Endothelial cell of umbilical vein (primary cell): ENCODE results near the gene CPNE5. TPM values are rescaled to one million over a fixed set of nuclear protein-coding genes. Genes with fewer than 3 reads are reported as not detected.

Experiments used
- BruUV-seq: library from RNA; stranded (reverse); fragments of 400-500 nt; replicated peaks from 2 replicates; lab custom pipeline; 2021; lab: Mats Ljungman, UMichigan
- CTCF ChIA-PET: fragments of 300-600, 350-600 bp; sonication (Branson Sonifier 250); formaldehyde crosslinking; loops from one replicate; lab custom pipeline; 2021; ENCODE audit warnings: antibody characterized with exemption, inconsistent platforms; lab: Charles Lee
- POLR2A ChIA-PET: fragments of 300-600, 350-600 bp; sonication (Branson Sonifier 250); formaldehyde crosslinking; loops from one replicate; lab custom pipeline; 2021; ENCODE audit warnings: antibody characterized with exemption, inconsistent platforms; lab: Charles Lee
- DNase-seq: peaks from one replicate; pipeline ENCODE4 v3.0.0-alpha.2; 2011; ENCODE audit warnings: low read depth, low spot score
- FAIRE-seq: peaks from 2 replicates; lab custom pipeline; 2011; peaks lifted over from hg19 to GRCh38; lab: Jason Lieb, UNC
- H2AFZ ChIP-seq: 2 replicates; pipeline ENCODE4 v1.6.0; 2012; ENCODE audit warnings: low read depth, low read length, control low read depth, inconsistent platforms
- H3K27ac ChIP-seq: 2 replicates; pipeline ENCODE4 v1.5.1; 2011; ENCODE audit warnings: low read depth, mild to moderate bottlenecking, control low read depth, low read length, moderate library complexity; ENCODE audit not compliant: insufficient read depth
- H3K27me3 ChIP-seq, 2 experiments: 2 replicates each; pipeline versions ENCODE4 v1.6.0 to v1.6.1; 2011; ENCODE audit warnings: low read length in 2 of 2, mixed read lengths in 1 of 2; ENCODE audit not compliant: control insufficient read depth in 2 of 2, insufficient read depth in 2 of 2
- H3K36me3 ChIP-seq, 2 experiments: 2 replicates in 1 of 2; 3 replicates in 1 of 2; pipeline ENCODE4 v1.5.1; 2011; ENCODE audit warnings: low read length in 2 of 2, mild to moderate bottlenecking in 1 of 2, moderate library complexity in 1 of 2; ENCODE audit not compliant: control insufficient read depth in 2 of 2, insufficient read depth in 2 of 2; ENCODE audit errors: extremely low read depth in 1 of 2
- H3K4me1 ChIP-seq: 3 replicates; pipeline ENCODE4 v1.5.1; 2011; ENCODE audit warnings: mild to moderate bottlenecking, low read length; ENCODE audit not compliant: control insufficient read depth, insufficient read depth; ENCODE audit errors: extremely low read depth
- H3K4me2 ChIP-seq: 2 replicates; pipeline ENCODE4 v1.6.1; 2011; ENCODE audit warnings: low read length, control low read depth, mixed read lengths; ENCODE audit not compliant: insufficient read depth
- H3K4me3 ChIP-seq, 3 experiments: fragments of 200-600 bp in 1 of 3; sonication (generic), shearing (Covaris generic) in 1 of 3; replicated peaks in 1 of 3; 2 replicates each; pipeline ENCODE4 v1.5.1; 2011 to 2016; ENCODE audit warnings: control low read depth in 3 of 3, low read length in 3 of 3, mild to moderate bottlenecking in 2 of 3, inconsistent platforms in 1 of 3, low read depth in 1 of 3, moderate library complexity in 1 of 3; ENCODE audit not compliant: insufficient read depth in 1 of 3
- H3K79me2 ChIP-seq: 2 replicates; pipeline ENCODE4 v1.6.0; 2012; ENCODE audit warnings: low read length, inconsistent platforms; ENCODE audit not compliant: control insufficient read depth, insufficient read depth
- H3K9ac ChIP-seq: replicated peaks from 2 replicates; pipeline ENCODE3; 2011; ENCODE audit warnings: low read length, control low read depth; ENCODE audit not compliant: insufficient read depth; ENCODE audit errors: extremely low read depth
- H3K9me1 ChIP-seq: replicated peaks from 3 replicates; pipeline ENCODE4 v1.6.0; 2011; ENCODE audit warnings: mild to moderate bottlenecking, low read length; ENCODE audit not compliant: control insufficient read depth, insufficient read depth; ENCODE audit errors: extremely low read depth
- H3K9me3 ChIP-seq: replicated peaks from 2 replicates; pipeline ENCODE4 v1.5.1; 2012; ENCODE audit warnings: low read length, inconsistent platforms; ENCODE audit not compliant: control insufficient read depth, insufficient read depth
- H4K20me1 ChIP-seq: replicated peaks from 2 replicates; pipeline ENCODE3; 2011; ENCODE audit warnings: mild to moderate bottlenecking, low read length; ENCODE audit not compliant: control insufficient read depth, insufficient read depth; ENCODE audit errors: extremely low read depth
- EZH2 ChIP-seq: IDR thresholded peaks from 2 replicates; pipeline ENCODE4 v1.6.1; 2012; ENCODE audit warnings: borderline replicate concordance, low read depth, mild to moderate bottlenecking, moderate library complexity, low read length, inconsistent platforms; ENCODE audit not compliant: severe bottlenecking
- FOS ChIP-seq: IDR thresholded peaks from 2 replicates; pipeline ENCODE4 v1.6.1; 2011; ENCODE audit warnings: mild to moderate bottlenecking, low read length, moderate library complexity, borderline replicate concordance; ENCODE audit not compliant: insufficient read depth
- GATA2 ChIP-seq: IDR thresholded peaks from 2 replicates; pipeline ENCODE4 v1.7.0; 2011; ENCODE audit warnings: low read depth, mild to moderate bottlenecking, moderate library complexity, mixed read lengths, low read length; ENCODE audit not compliant: insufficient read length, insufficient read depth
- JUN ChIP-seq: IDR thresholded peaks from 2 replicates; pipeline ENCODE4 v1.6.1; 2011; ENCODE audit warnings: borderline replicate concordance, low read depth; ENCODE audit not compliant: insufficient read length, insufficient read depth
- MAX ChIP-seq: IDR thresholded peaks from 2 replicates; pipeline ENCODE4 v1.6.1; 2011; ENCODE audit not compliant: insufficient read depth, insufficient read length
- MYC ChIP-seq: IDR thresholded peaks from one replicate; pipeline ENCODE4 v1.6.1; 2011; ENCODE audit warnings: mild to moderate bottlenecking, low read depth, low read length
- POLR2A ChIP-seq: IDR thresholded peaks from 2 replicates; pipeline ENCODE4 v1.6.1; 2012; ENCODE audit warnings: low read depth, mild to moderate bottlenecking, control low read depth, low read length
- POLR2AphosphoS5 ChIP-seq: IDR thresholded peaks from 2 replicates; pipeline ENCODE4 v1.6.1; 2012; ENCODE audit warnings: low read depth, mild to moderate bottlenecking, control low read depth, low read length, moderate library complexity; ENCODE audit not compliant: insufficient read depth
- dilution Hi-C: fragments of 300-500 bp; cut with MboI; formaldehyde crosslinking; loops from one replicate; pipeline ENCODE4 v1.15.0; 2019; ENCODE audit warnings: low sequenced_read_pairs; ENCODE audit not compliant: extremely low pct_ligation_motif_present
- intact Hi-C: fragments of 100-400 bp; cut with micrococcal nuclease; formaldehyde crosslinking; loops from one replicate; pipeline ENCODE4 v1.10.0; 2022
- polyA plus RNA-seq, 4 experiments: library from polyadenylated mRNA; depleted of rRNA in 3 of 4; stranded (reverse) in 3 of 4; unstranded in 1 of 4; fragments of >200 nt; gene quantifications; 2 replicates each; pipeline versions ENCODE4 v1.2.1 to v1.2.3, GENCODE V29; 2011 to 2012; ENCODE audit warnings: missing spikeins in 1 of 4
- total RNA-seq: library from RNA; stranded (reverse); gene quantifications from 2 replicates; pipeline ENCODE4 v1.2.3, GENCODE V29; 2021
- TF ChIP-seq, protein P1 (sequence below), 2 donors: IDR thresholded peaks; 1 replicate in 1 of 2; 2 replicates in 1 of 2; pipeline ENCODE4 v1.5.1; 2011; ENCODE audit warnings: low read length in 2 of 2, mild to moderate bottlenecking in 2 of 2, moderate library complexity in 2 of 2, control low read depth in 1 of 2, inconsistent platforms in 1 of 2, low read depth in 1 of 2; ENCODE audit not compliant: insufficient read depth in 1 of 2; ENCODE audit errors: extremely low read depth in 1 of 2

The CPNE5 gene
- total and polyA plus RNA-seq, 2 donors (not counting 3 experiments of a cell fraction or from before 2014, with no cell fraction given): 18.8 to 49.4 TPM

- Histone ChIP-seq H3K9me3 (no peaks in the 10 kb centered on the region), H3K4me1 (peaks cover 15% of the 10 kb centered on the region), H4K20me1 (no peaks in the 10 kb centered on the region), H3K27me3 (no peaks in the 10 kb centered on the region), H3K9ac (no peak overlapping the region), H3K4me3 (no peak overlapping the region), H3K9me1 (no peaks in the 10 kb centered on the region), H2AFZ (no peak overlapping the region), H3K27ac (no peak overlapping the region), H3K79me2 (peaks cover 8% of the 10 kb centered on the region), H3K4me2 (no peak overlapping the region), H3K36me3 (peaks cover 2 to 11% of the 10 kb centered on the region in 2 experiments)
- ChIA-PET POLR2A (no interaction called here), CTCF (interaction anchor here (0.6 to 2.2 kb wide), 3 partner anchors 57 to 263 kb away, joined by 3 to 5 read pairs (median 5); no protein-coding TSS in a partner anchor)
- intact Hi-C loops: loop anchor here (10.0 kb wide), 1 partner anchor 233 kb away; no protein-coding TSS in a partner anchor
- no TSS peak for BruUV-seq
- DNase-seq (no peak), FAIRE-seq (no peak)
- TF ChIP-seq MAX: no peak
- TF ChIP-seq, protein P1, sequence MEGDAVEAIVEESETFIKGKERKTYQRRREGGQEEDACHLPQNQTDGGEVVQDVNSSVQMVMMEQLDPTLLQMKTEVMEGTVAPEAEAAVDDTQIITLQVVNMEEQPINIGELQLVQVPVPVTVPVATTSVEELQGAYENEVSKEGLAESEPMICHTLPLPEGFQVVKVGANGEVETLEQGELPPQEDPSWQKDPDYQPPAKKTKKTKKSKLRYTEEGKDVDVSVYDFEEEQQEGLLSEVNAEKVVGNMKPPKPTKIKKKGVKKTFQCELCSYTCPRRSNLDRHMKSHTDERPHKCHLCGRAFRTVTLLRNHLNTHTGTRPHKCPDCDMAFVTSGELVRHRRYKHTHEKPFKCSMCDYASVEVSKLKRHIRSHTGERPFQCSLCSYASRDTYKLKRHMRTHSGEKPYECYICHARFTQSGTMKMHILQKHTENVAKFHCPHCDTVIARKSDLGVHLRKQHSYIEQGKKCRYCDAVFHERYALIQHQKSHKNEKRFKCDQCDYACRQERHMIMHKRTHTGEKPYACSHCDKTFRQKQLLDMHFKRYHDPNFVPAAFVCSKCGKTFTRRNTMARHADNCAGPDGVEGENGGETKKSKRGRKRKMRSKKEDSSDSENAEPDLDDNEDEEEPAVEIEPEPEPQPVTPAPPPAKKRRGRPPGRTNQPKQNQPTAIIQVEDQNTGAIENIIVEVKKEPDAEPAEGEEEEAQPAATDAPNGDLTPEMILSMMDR (IDR thresholded peaks at IDR 0.05; ENCODE audit: extremely low read depth in 1 of 2, insufficient read depth in 1 of 2, low read depth in 1 of 2, low read length in 2 of 2): no peak
- no peak for TF ChIP-seq MYC
- no peak for TF ChIP-seq POLR2A
- no peak for TF ChIP-seq JUN
- no peak for TF ChIP-seq GATA2
- no peak for TF ChIP-seq EZH2
- no peak for TF ChIP-seq POLR2AphosphoS5
- no peak for TF ChIP-seq FOS
- dilution Hi-C loops: no loop called here
These were observed 18.1 kb upstream of the CPNE5 start for GRCh38 chr6:36857325-36857724.
